ENCODE data around the gene ANAPC15. TPM values are rescaled to one million over a fixed set of nuclear protein-coding genes. Genes with fewer than 3 reads are reported as not detected.

The ANAPC15 gene
- total and polyA plus RNA-seq, 9 of the 15 experiments (the other 6 are each of a cell fraction or from before 2014, with no cell fraction given), result 53.0 to 254 (median 75.7) TPM

- TF ChIP-seq PRDM10 (IDR thresholded peaks at IDR 0.05; ENCODE audit: partially characterized antibody), result peak; percentile 99
- no peak for TF ChIP-seq STAG1 (CRISPR knock-in tag; IDR thresholded peaks at IDR 0.05; ENCODE audit: borderline replicate concordance)
- no peak for TF ChIP-seq TEAD2 (tag; IDR thresholded peaks at IDR 0.05)
- no peak for TF ChIP-seq HOMEZ (CRISPR knock-in tag; IDR thresholded peaks at IDR 0.05)
- peak; percentile 79 for TF ChIP-seq TAF1 (IDR thresholded peaks at IDR 0.05; ENCODE audit: control insufficient read depth, extremely low read depth, insufficient read depth, low read length, severe bottlenecking)
- no peak for TF ChIP-seq MCM7 (IDR thresholded peaks at IDR 0.05)
- TF ChIP-seq TEAD4 (IDR thresholded peaks at IDR 0.05; ENCODE audit: low read length), result no peak
- TF ChIP-seq TEAD4 (CRISPR knock-in tag; IDR thresholded peaks at IDR 0.05; ENCODE audit: borderline replicate concordance), result no peak
- no peak for TF ChIP-seq JUNB (CRISPR knock-in tag; conservative IDR thresholded peaks at IDR 0.05)
- TF ChIP-seq RAD21 (CRISPR knock-in tag; conservative IDR thresholded peaks at IDR 0.05 in 1 of 2, IDR thresholded peaks at IDR 0.05 in 1 of 2), result 0 out of 4 replicates have a peak, but pooled peaks of 1 of the 2 experiments have one; percentile 7
- TF ChIP-seq ZNF75A (CRISPR knock-in tag; IDR thresholded peaks at IDR 0.05), result no peak
- no peak for TF ChIP-seq NR4A1 (CRISPR knock-in tag; IDR thresholded peaks at IDR 0.05)
- no peak for TF ChIP-seq NR4A1 (tag; IDR thresholded peaks at IDR 0.05)
- no peak for TF ChIP-seq MED1 (CRISPR knock-in tag; IDR thresholded peaks at IDR 0.05; ENCODE audit: borderline replicate concordance)
- TF ChIP-seq POLR2A (conservative IDR thresholded peaks at IDR 0.05), result peak; percentile 90
- peak in 1 of 2 experiments; percentile 59; a peak in 1 of 4 replicates for TF ChIP-seq BCLAF1 (IDR thresholded peaks at IDR 0.05; ENCODE audit: borderline replicate concordance in 1 of 2, control insufficient read depth in 1 of 2, low read depth in 2 of 2, low read length in 1 of 2)
- no peak for TF ChIP-seq NCOA2 (IDR thresholded peaks at IDR 0.05; ENCODE audit: partially characterized antibody in 2 of 2)
- no peak for TF ChIP-seq HES1 (IDR thresholded peaks at IDR 0.05; ENCODE audit: low read depth)
These were observed 31.9 kb downstream of the ANAPC15 start, which contains the start of the genes LRRC51 and NUMA1 (continued) for GRCh38 chr11:72080326-72081183.
